GM19452 (cell line): Measurements from ENCODE around the gene SIRPA.

Experiments
- ATAC-seq: cut with Tn5 transposase; IDR thresholded peaks from one replicate; pipeline ENCODE4 v1.9.1; 2021; ENCODE audit not compliant: unreplicated experiment

Gene SIRPA

GRCh38 chr20:1870323-1870722 is 24.9 kb upstream of the SIRPA start:
- no peak for ATAC-seq

- ATAC-seq: peak; percentile 52
Measured at GRCh38 chr20:1870792-1871550, 24.2 kb upstream of the SIRPA start.

- ATAC-seq: no peak
Measured at GRCh38 chr20:1871807-1872458, 23.3 kb upstream of the SIRPA start.

GRCh38 chr20:1872459-1873097 is 22.6 kb upstream of the SIRPA start:
- no peak for ATAC-seq

GRCh38 chr20:1874450-1875182 is 20.6 kb upstream of the SIRPA start:
- ATAC-seq: no peak

- no peak for ATAC-seq
Measured at GRCh38 chr20:1875183-1875554, 20.0 kb upstream of the SIRPA start.

- ATAC-seq: no peak
Measured at GRCh38 chr20:1875762-1876161, 19.4 kb upstream of the SIRPA start.

- ATAC-seq: no peak
Measured at GRCh38 chr20:1876217-1876921, 18.8 kb upstream of the SIRPA start.

GRCh38 chr20:1876975-1877608 is 18.1 kb upstream of the SIRPA start:
- ATAC-seq: no peak

GRCh38 chr20:1877609-1878200 is 17.5 kb upstream of the SIRPA start:
- ATAC-seq: no peak

- ATAC-seq: no peak
Measured at GRCh38 chr20:1879369-1879768, 15.8 kb upstream of the SIRPA start.

- ATAC-seq: no peak
Measured at GRCh38 chr20:1879934-1880333, 15.3 kb upstream of the SIRPA start.

- ATAC-seq: no peak
Measured at GRCh38 chr20:1880529-1881239, 14.5 kb upstream of the SIRPA start.

GRCh38 chr20:1881240-1881835 is 13.9 kb upstream of the SIRPA start:
- no peak for ATAC-seq

GRCh38 chr20:1882026-1882425 is 13.2 kb upstream of the SIRPA start:
- ATAC-seq: no peak

- ATAC-seq: no peak
Measured at GRCh38 chr20:1883986-1884385, 11.2 kb upstream of the SIRPA start.

- ATAC-seq: no peak
Measured at GRCh38 chr20:1885254-1885653, 10.0 kb upstream of the SIRPA start.

- ATAC-seq: no peak
Measured at GRCh38 chr20:1885940-1886693, 9.1 kb upstream of the SIRPA start.
